ENCODE results near the gene TARS3.
A peak's percentile ranks its signal among the peaks of the same experiment; 100 is the strongest.
"Not testable (repeated sequence)": the region's sequence is repeated elsewhere in the genome, so short reads cannot be mapped to it uniquely, and the experiment has no call there.

The TARS3 gene

GRCh38 chr15:101697488-101697887, 26.8 kb downstream of the TARS3 start:
- no peak for DNase-seq

GRCh38 chr15:101696829-101697228, 27.4 kb downstream of the TARS3 start:
- no peak for DNase-seq

- DNase-seq: no peak
Observed at GRCh38 chr15:101694261-101694660, 30.0 kb downstream of the TARS3 start.

GRCh38 chr15:101692801-101693598, 31.3 kb downstream of the TARS3 start:
- DNase-seq: no peak

- DNase-seq: no peak
Observed at GRCh38 chr15:101689901-101690300, 34.4 kb downstream of the TARS3 start.

GRCh38 chr15:101686718-101687117, 37.6 kb downstream of the TARS3 start:
- no peak for DNase-seq

GRCh38 chr15:101684877-101685276, 39.4 kb downstream of the TARS3 start:
- DNase-seq: no peak

- DNase-seq: no peak
Observed at GRCh38 chr15:101684384-101684783, 39.9 kb downstream of the TARS3 start.

GRCh38 chr15:101679806-101680205, 44.5 kb downstream of the TARS3 start:
- DNase-seq: no peak

- peak; percentile 91 for DNase-seq
Observed at GRCh38 chr15:101676921-101677329, 47.3 kb downstream of the TARS3 start.

- no peak for DNase-seq
Observed at GRCh38 chr15:101675796-101676582, 48.3 kb downstream of the TARS3 start.

GRCh38 chr15:101675015-101675414, 49.3 kb downstream of the TARS3 start:
- DNase-seq: no peak

GRCh38 chr15:101672298-101672697, 52.0 kb downstream of the TARS3 start:
- no peak for DNase-seq

GRCh38 chr15:101669744-101670143, 54.5 kb downstream of the TARS3 start:
- DNase-seq: no peak

- no peak for DNase-seq
Observed at GRCh38 chr15:101667881-101668280, 56.4 kb downstream of the TARS3 start.

- no peak for DNase-seq
Observed at GRCh38 chr15:101664303-101664913, 59.9 kb downstream of the TARS3 start.

- no peak for DNase-seq
Observed at GRCh38 chr15:101662203-101662602, 62.1 kb downstream of the TARS3 start.

- no peak for DNase-seq
Observed at GRCh38 chr15:101660005-101660404, 64.3 kb downstream of the TARS3 start.

GRCh38 chr15:101657968-101658784, 66.1 kb downstream of the TARS3 start:
- DNase-seq: no peak

- no peak for DNase-seq
Observed at GRCh38 chr15:101657171-101657570, 67.1 kb downstream of the TARS3 start.

GRCh38 chr15:101654624-101655337, 69.5 kb downstream of the TARS3 start:
- DNase-seq: not testable (repeated sequence)

- no peak for DNase-seq
Observed at GRCh38 chr15:101654171-101654570, 70.1 kb downstream of the TARS3 start.
